PC-3 (cell line): Measurements from ENCODE around the gene CSAD. TPM values are rescaled to one million over a fixed set of nuclear protein-coding genes. Genes with fewer than 3 reads are reported as not detected.

ENCODE experiments used
- ATAC-seq: fragments of 200-7000 bp; cut with Tn5 transposase; 2 replicates; pipeline ENCODE4 v1.9.1; 2020; ENCODE audit warnings: mild to moderate bottlenecking, moderate library complexity
- BruUV-seq: library from RNA; stranded (reverse); fragments of 400-500 nt; replicated peaks from 2 replicates; lab custom pipeline; 2021; lab: Mats Ljungman, UMichigan
- CTCF ChIA-PET: fragments of 300-600 bp; sonication (Branson Sonifier 250); formaldehyde crosslinking; loops from one replicate; lab custom pipeline; 2022; ENCODE audit warnings: antibody characterized with exemption; lab: Charles Lee
- POLR2A ChIA-PET: fragments of 300-600 bp; sonication (Branson Sonifier 250); formaldehyde crosslinking; loops from one replicate; lab custom pipeline; 2022; ENCODE audit warnings: antibody characterized with exemption; ENCODE audit not compliant: unreplicated experiment; lab: Charles Lee
- DNase-seq: peaks from one replicate; pipeline ENCODE4 v3.0.0-alpha.2; 2015
- H2AFZ ChIP-seq: fragments of 300-600 bp; sonication (generic); 2 replicates; pipeline ENCODE4 v1.6.0; 2016; ENCODE audit warnings: antibody characterized with exemption, low read length
- H3F3A ChIP-seq: fragments of 300-600 bp; sonication (generic); one replicate; pipeline ENCODE4 v1.6.0; 2017; ENCODE audit warnings: antibody characterized with exemption, low read length, control low read depth, mild to moderate bottlenecking; ENCODE audit not compliant: unreplicated experiment
- H3K27ac ChIP-seq: fragments of 300-600 bp; sonication (generic); 2 replicates; pipeline ENCODE4 v1.5.1; 2016; ENCODE audit warnings: mild to moderate bottlenecking, low read length
- H3K27me3 ChIP-seq: fragments of 300-600 bp; sonication (generic); 2 replicates; pipeline ENCODE4 v1.6.1; 2016; ENCODE audit warnings: low read length, mixed read lengths
- H3K36me3 ChIP-seq: fragments of 300-600 bp; sonication (generic); 2 replicates; pipeline ENCODE4 v1.6.1; 2016; ENCODE audit warnings: low read depth, mixed run types, low read length, mixed read lengths
- H3K4me1 ChIP-seq: fragments of 300-600 bp; sonication (generic); 2 replicates; pipeline ENCODE4 v1.5.1; 2016; ENCODE audit warnings: low read length; ENCODE audit not compliant: insufficient read depth
- H3K4me2 ChIP-seq: fragments of 300-600 bp; sonication (generic); 2 replicates; pipeline ENCODE4 v1.6.0; 2016; ENCODE audit warnings: low read length
- H3K4me3 ChIP-seq: fragments of 300-600 bp; sonication (generic); 2 replicates; pipeline ENCODE4 v1.5.1; 2016; ENCODE audit warnings: mild to moderate bottlenecking, low read length, mixed read lengths
- H3K79me2 ChIP-seq: fragments of 300-600 bp; sonication (generic); 2 replicates; pipeline ENCODE4 v1.6.1; 2017; ENCODE audit warnings: low read length, mixed read lengths
- H3K9ac ChIP-seq: fragments of 300-600 bp; sonication (generic); 2 replicates; pipeline ENCODE4 v1.6.0; 2016; ENCODE audit warnings: mild to moderate bottlenecking, low read length
- H3K9me2 ChIP-seq: fragments of 300-600 bp; sonication (generic); replicated peaks from 2 replicates; pipeline ENCODE4 v1.6.1; 2016; ENCODE audit warnings: mixed run types, low read length, mixed read lengths
- H3K9me3 ChIP-seq: fragments of 300-600 bp; sonication (generic); 2 replicates; pipeline ENCODE4 v1.6.1; 2016; ENCODE audit warnings: low read length, mixed read lengths
- H4K20me1 ChIP-seq: fragments of 300-600 bp; sonication (generic); 2 replicates; pipeline ENCODE4 v1.6.1; 2016; ENCODE audit warnings: low read length, mixed read lengths
- EZH2 ChIP-seq: fragments of 300-600 bp; sonication (generic); IDR thresholded peaks from one replicate; pipeline ENCODE4 v1.6.1; 2017; ENCODE audit warnings: antibody characterized with exemption, mild to moderate bottlenecking, low read length; ENCODE audit not compliant: unreplicated experiment
- EZH2phosphoT487 ChIP-seq: fragments of 300-600 bp; sonication (generic); IDR thresholded peaks from 2 replicates; pipeline ENCODE4 v1.6.1; 2018; ENCODE audit warnings: mild to moderate bottlenecking, antibody characterized with exemption, low read length, borderline replicate concordance
- intact Hi-C: fragments of 100-400 bp; cut with micrococcal nuclease; formaldehyde crosslinking; loops from 2 replicates; pipeline ENCODE4 v1.9.0; 2023
- total RNA-seq: library from RNA; depleted of rRNA; stranded (reverse); fragments of >200 nt; gene quantifications from 2 replicates; pipeline ENCODE4 v1.2.3, GENCODE V29; 2014
- TF ChIP-seq, protein P1 (sequence below): fragments of 300-600 bp; sonication (generic); conservative IDR thresholded peaks from 2 replicates; pipeline ENCODE4 v1.5.1; 2017; ENCODE audit warnings: antibody characterized with exemption, low read depth, mild to moderate bottlenecking, low read length

CSAD gene
- total RNA-seq, 1 experiment from 2014 or later = 21.5 TPM

DNA sequence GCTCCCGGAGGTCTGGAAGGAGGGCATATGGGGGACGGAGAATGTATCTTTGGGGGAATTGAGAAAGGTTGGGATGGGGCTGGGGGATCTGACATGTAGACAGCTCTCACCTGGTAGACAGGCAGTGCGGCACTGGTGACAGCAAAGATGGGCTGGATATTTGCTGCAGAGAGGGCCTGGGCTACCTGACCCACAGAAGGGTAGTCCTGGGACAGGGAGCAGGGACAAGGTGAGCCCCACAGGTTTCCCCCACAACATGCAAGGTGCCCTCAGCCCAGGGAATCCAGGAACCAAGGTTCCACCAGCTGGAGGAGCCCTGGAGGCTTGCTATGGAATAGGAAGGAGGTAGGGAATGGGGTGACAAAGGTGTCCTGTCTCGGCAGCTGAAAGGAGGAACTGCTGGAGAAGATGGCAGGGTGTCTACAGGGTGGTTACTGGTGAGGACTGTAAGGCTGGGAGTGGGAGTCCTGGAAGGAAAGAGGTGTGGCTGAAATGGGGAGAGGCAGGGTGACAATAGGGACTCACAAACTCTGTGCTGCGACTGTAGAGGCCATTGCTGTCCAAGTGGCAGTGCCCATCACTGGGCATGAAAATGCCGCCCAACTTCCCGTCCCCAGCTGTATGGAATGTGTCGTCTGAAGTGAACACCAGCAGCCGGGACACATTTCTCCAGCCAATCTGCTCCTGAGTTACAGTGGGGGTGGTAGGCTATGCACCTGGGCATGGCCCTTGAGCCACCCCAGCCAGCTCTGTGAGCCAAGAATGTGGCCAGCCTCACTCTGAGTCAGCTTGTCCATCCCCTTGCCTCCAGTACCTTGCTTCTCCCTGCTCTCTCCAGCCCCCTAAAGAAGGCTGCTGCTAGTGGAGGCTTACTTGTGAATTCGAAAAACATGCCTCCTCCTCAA is 15.0 kb upstream of the CSAD start:
- H3K4me1 ChIP-seq = peaks cover 10% of the 10 kb centered on the region
- no peak overlapping the region for H3K9ac ChIP-seq
- no peaks in the 10 kb centered on the region for H3K9me2 ChIP-seq
- ChIA-PET CTCF (interaction anchor here (0.6 kb wide), 1 partner anchor 12 kb away, joined by 3 read pairs; no protein-coding TSS in a partner anchor), POLR2A (no interaction called here)
- intact Hi-C loops = no loop called here
- no peak overlapping the region for H3K4me3 ChIP-seq
- no peaks in the 10 kb centered on the region for H3K9me3 ChIP-seq
- no peaks in the 10 kb centered on the region for H3K27me3 ChIP-seq
- DNase-seq (peak; percentile 45), ATAC-seq (peak; percentile 54)
- H3K4me2 ChIP-seq = no peak overlapping the region
- no TSS peak for BruUV-seq
- no peaks in the 10 kb centered on the region for H4K20me1 ChIP-seq
- no peaks in the 10 kb centered on the region for H3F3A ChIP-seq
- no peak for TF ChIP-seq EZH2
- TF ChIP-seq, protein P1, sequence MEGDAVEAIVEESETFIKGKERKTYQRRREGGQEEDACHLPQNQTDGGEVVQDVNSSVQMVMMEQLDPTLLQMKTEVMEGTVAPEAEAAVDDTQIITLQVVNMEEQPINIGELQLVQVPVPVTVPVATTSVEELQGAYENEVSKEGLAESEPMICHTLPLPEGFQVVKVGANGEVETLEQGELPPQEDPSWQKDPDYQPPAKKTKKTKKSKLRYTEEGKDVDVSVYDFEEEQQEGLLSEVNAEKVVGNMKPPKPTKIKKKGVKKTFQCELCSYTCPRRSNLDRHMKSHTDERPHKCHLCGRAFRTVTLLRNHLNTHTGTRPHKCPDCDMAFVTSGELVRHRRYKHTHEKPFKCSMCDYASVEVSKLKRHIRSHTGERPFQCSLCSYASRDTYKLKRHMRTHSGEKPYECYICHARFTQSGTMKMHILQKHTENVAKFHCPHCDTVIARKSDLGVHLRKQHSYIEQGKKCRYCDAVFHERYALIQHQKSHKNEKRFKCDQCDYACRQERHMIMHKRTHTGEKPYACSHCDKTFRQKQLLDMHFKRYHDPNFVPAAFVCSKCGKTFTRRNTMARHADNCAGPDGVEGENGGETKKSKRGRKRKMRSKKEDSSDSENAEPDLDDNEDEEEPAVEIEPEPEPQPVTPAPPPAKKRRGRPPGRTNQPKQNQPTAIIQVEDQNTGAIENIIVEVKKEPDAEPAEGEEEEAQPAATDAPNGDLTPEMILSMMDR = no peak
- TF ChIP-seq EZH2phosphoT487 = no peak
- no peaks in the 10 kb centered on the region for H3K79me2 ChIP-seq
- no peak overlapping the region for H3K27ac ChIP-seq
- peaks cover 4% of the 10 kb centered on the region; the same call in 1 of the 2 replicates for H3K36me3 ChIP-seq
- H2AFZ ChIP-seq = no peak overlapping the region

DNA sequence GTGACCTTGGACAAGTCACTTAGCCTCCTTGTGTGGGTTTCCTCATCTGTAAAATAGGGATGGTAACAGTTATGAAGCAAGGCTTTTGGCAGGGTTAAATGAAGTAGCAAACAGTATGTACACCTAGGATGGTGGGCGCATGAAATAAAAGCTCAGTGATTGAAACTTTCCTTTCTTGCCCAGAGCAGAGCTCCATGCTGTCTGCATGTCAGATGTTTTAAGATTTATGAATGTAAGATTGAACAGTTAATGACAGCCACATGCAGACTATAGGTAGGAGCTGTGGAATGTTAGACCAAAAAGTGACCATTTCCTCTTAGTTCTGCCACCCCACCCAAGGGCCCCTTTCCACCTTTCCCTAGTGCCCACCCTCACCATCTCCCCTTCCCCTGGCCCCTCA is 14.2 kb upstream of the CSAD start:
- ChIA-PET POLR2A (no interaction called here), CTCF (interaction anchor here (0.6 kb wide), 1 partner anchor 12 kb away, joined by 3 read pairs; no protein-coding TSS in a partner anchor)
- H3K9ac ChIP-seq = no peak overlapping the region
- no TSS peak for BruUV-seq
- DNase-seq = no peak
- peaks cover 10% of the 10 kb centered on the region for H3K4me1 ChIP-seq
- TF ChIP-seq EZH2phosphoT487 = no peak
- TF ChIP-seq EZH2 = no peak
- TF ChIP-seq, protein P1 = no peak
- no peaks in the 10 kb centered on the region for H3K27me3 ChIP-seq
- no peak for ATAC-seq
- H3K79me2 ChIP-seq = no peaks in the 10 kb centered on the region
- no peaks in the 10 kb centered on the region for H3K9me2 ChIP-seq
- no peaks in the 10 kb centered on the region for H3F3A ChIP-seq
- H3K36me3 ChIP-seq = peaks cover 4% of the 10 kb centered on the region
- no peak overlapping the region for H2AFZ ChIP-seq
- no peak overlapping the region for H3K4me2 ChIP-seq
- intact Hi-C loops = no loop called here
- no peaks in the 10 kb centered on the region for H3K9me3 ChIP-seq
- no peaks in the 10 kb centered on the region for H4K20me1 ChIP-seq
- no peak overlapping the region for H3K4me3 ChIP-seq
- H3K27ac ChIP-seq = no peak overlapping the region
